UCSD-AML1 (cell line): Measurements from ENCODE around the gene CPT1A.

Source experiments
- DNase-seq: peaks from one replicate; lab custom pipeline; 2025; ENCODE audit not compliant: unreplicated experiment; lab: John Stamatoyannopoulos, UW

Gene CPT1A

DNA sequence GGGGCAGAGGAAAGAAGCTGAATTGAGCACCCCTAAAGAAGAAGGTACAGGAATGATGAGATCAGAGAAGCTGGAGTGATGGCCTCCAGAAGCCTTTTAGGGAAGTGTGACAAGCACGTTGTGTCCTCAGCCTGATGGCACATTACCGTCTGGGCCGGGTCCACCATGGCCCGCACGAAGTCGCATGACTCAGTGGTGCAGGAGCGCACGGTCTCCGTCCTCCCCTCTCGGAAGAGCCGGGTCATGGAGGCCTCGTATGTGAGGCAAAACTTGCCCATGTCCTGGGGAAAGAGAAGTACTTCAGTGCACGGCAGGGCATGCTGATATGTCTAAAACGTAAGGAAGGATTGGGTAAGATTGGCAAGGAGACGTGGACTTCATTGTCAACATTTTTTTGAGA, 79.2 kb downstream of the CPT1A start:
- DNase-seq, result no peak

DNA sequence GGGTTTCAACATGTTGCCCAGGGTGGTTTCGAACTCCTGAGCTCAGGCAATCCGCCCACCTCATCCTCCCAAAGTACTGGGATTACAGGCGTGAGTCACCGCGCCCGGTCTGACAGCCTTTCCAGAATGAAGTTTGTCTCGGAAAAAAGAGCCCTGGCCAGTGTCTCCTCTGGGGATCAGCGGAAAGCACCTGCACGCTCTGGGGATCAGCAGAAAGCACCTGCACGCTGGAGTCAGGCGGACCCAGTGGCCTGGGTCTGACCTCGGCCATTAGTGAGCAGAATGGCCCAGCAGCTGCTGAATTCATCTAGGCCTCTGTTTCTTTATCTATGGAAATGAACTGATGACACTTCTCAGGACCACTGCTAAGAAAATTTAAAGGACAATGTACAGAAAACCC, 79.9 kb downstream of the CPT1A start:
- no peak for DNase-seq

DNA sequence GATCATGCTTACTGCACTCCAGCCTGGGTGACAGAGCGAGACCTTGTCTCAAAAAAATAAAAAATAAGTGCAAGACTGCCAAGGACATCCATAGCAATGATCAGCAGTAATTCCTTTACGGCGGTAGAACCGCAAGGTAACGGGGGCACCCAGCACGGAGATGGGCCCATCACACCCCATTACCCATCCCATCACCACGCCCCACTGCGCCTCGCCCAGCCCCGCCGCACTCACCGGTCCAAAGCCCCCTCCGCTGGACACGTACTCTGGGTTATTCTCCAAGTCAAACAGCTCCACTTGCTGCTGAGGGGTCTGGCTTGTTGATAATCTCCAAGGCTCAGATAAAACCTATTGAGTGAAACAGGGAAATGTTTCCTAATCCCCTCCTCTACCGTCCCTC, 81.7 kb downstream of the CPT1A start:
- DNase-seq, result no peak

DNA sequence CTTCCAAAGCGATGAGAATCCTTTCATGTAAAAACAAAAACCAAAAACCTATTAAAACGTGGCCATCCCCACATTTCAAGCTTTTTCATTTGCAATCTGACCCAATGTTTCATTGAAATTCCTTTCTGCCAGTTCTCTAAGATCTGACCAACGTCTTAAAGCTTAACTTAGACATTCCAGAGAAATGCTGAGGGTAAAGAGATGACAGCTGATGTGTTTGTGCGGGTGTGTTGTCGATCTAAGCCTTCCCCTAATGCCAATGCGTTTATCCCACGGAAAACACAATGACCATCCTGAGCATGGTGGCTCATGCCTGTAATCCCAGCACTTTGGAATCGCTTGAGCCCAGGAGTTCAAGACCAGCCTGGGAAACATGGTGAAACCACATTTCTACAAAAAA, 84.0 kb downstream of the CPT1A start:
- DNase-seq, result no peak

DNA sequence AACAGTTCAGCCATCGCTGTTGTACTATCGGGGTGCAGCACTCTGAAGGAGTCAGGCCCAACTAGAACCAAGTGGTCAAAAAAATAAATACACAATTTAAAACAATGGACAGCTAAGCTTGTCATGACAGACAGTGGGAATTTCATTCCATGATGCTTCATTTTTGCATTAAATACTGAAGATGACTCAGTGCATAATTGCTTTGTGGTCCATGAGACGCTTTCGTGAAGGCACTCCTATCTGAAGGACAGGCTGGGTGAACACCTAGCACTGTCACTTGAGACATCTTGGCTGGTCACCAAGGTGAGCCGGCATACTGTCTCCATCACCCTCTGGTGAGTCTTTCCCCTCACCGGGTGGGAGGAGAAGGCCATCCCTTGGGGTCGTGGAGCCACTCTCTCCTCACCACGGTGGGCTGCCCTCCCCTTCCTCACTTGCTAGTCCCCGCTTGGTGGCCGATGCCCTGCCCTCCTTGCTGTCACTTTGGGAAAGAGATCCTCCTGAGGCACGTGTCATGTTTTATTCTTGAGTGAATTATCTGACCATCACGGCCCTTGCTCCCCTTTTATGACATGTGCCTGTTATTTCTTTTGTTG, 85.4 kb downstream of the CPT1A start:
- DNase-seq, result no peak

DNA sequence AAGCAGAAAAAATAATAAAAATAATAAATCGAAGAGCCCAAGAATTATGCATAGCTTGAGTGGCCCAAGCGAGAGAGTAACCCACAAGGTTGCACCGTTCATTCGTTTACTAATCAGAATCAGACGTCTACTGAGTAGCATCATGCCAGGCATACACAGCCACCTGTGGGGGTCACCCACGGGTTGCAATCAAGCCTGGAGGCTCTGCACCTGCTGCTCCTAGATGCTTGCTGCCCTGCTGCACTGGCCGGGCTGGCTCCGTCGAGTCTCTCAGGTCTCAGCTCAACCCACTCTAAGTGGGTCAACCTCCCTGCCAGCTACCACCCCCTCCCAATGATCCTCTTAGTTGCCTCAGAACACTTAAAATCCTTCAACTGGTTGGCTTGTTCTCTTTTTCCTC, 88.4 kb downstream of the CPT1A start:
- DNase-seq, result no peak

DNA sequence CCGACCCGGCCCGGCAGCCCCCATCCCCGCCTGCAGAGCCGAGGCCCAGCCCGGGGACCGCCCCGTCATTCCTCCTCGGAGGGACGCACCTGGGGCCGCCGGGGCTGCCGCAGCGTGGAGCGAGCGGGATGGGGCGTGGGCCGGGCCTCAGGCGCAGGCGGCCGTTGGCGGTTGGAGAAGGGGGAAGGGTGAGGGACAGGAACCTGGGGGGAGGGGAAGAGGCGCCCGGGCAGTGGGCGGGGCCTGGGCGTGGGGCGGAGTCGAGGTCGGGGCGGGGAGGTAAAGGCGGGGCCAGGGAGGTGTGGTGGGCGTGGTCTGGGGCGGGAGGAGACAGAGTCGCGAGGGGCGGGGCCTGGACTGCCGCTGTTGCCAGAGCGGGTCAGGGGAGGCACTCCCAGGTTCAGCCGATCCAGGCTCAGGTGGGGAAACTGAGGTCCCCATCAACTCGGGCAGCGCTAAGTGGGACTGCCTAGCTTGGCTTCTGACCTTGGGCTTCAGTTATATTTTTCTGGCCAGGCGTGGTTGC, 90.3 kb downstream of the CPT1A start, which contains the start of gene TESMIN:
TSS of gene TESMIN (minus strand) at position 190 of the 526 bp plus-strand sequence. CDS start 860 bp downstream, outside the sequence.
- peak; percentile 93 for DNase-seq

DNA sequence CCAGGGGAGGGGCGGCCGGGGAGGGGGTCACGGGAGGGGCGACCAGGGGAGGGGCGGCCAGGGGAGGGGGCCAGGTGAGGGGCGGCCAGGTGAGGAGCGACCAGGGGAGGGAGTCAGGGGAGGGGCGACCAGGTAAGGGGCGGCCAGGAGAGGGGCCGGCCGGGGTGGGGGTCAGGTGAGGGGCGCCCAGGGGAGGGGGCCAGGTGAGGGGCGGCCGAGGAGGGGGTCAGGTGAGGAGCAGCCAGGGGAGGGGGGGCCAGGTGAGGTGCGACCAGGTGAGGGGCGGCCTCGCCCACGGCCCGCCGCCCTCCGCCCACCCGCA, 90.8 kb downstream of the CPT1A start:
- no peak for DNase-seq

DNA sequence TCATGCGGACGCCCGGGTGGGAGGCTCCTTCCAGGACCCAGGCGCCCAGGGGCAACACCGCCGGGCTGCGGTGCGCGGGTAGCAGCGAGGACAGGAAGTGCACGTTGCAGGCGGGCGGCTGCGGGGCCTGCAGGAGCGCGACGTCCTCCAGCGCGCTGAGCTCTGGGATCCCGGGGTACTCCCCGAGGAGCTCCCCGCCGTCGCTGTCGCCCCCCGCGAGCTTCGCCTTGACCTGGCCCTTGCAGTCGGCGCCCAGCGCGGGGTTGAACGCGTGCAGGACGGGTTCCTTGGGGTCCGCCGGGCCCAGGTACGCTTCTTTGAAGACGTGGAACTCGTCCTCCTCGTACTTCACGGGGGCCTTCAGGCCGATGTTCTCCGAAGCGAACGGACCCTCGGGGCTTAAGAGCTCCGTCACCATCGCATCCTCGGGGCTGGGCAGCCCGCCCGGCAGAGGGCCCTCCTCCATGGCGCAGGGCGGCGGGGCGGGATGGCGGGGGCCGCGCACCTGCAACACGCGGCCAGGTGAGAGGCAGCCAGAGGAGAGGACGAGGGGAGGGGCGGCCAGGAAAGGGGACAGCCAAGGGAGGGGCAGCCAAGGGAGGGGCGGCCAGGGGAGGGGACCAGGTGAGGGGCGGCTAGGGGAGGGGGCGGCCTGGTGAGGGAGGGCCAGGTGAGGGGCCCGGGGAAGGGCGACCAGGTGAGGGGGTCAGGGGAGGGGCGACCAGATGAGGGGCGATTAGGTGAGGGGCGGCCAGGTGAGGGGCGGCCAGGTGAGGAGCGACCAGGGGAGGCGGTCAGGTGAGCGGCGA, 91.3 kb downstream of the CPT1A start:
- DNase-seq, result no peak

DNA sequence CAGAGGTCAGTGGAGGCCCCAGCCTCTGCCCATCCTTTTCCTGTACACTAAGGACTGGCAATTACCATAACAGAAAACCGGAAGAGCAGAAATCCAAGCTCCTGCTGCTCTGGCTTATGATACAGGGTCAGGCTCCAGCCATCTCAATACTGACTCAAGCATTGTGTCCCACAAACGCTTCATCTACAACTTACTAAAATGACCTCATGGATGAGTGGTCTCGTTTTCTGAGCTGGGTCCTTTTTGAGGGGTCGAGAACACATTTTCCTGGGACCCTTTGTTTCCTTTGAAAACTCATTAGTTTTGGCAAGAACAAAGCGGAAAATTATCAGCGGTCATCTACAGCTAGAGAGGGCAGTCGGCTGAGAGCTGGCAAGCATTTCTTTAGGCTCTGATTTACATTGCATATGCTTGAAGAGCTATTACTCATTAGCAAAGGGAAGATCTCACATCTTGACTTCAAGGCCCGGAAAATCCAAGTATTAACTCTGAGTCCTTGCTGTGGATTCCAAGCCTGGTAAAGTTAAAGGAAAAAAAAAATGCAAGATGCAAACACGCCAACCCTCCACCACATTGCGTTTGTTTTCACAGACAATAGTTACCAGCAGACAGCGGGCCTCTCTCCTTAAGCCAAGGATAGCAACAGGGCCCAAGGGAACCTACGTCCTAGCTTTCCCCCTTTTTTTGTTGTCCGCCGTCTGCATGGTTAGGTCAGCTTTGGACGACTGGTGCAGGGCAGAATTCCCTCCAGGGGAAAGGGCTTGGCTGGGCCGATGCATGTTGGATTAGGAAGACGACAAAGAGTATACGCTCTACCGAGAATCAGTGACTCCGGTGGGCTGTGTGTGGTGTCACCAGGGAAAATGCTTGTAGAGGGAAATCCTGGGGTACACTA, 92.2 kb downstream of the CPT1A start:
- DNase-seq, result no peak

DNA sequence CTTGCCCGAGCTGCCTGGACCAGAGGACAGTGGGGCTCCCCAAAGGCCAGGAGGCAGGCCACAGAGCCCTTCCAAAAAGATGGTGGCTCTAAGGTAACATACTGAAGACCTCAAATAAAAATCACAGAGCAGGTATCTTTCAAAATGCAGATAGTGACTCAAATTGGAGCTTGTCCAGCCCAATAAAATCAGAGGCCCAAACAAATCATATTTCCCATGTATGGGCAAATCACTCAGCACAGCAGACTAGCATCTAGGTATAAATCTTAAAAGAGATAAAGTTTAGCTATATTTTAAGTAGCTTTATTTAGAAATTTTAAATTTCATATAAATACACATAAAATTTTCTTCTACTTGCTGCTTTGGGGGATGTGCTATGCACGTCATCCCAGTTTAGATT, 93.7 kb downstream of the CPT1A start:
- no peak for DNase-seq

DNA sequence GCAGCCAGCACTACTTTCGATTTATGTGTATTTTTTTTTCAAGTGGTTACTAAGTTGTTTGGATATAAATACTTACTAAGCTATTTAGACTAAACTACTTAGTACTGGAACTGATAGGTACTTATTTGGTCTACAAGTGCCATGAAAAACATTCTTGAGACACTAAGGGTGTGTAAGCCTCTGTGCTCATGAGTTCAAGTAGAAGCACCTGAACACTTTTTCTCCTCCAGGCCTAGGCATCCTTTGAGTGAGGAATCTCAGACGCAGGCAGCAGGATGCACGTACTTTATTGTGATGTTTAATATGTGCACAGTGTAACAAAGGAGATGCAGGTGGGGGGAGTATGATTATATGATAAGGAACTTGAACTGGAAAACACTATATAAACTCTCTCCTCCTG, 98.2 kb downstream of the CPT1A start:
- DNase-seq, result no peak

DNA sequence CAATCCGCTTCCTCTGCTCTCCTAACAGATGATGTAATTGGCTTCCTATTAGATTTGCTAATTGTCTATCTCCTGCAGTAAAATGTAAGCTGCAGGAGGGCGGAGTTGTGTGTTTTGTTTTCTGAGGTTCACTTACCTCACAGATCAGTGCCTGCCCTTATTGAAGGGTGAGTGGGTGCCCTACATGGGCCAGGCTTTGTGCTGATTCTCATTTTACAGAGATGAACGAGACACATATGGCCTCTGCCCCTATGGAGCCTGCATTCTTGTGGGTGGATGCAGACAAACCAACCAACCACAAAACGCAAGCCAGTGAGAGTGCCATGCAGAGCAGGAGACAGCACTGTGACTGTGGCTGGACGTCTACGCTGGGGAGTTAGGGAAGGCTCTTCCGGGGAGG, 100.3 kb downstream of the CPT1A start:
- DNase-seq, result no peak

DNA sequence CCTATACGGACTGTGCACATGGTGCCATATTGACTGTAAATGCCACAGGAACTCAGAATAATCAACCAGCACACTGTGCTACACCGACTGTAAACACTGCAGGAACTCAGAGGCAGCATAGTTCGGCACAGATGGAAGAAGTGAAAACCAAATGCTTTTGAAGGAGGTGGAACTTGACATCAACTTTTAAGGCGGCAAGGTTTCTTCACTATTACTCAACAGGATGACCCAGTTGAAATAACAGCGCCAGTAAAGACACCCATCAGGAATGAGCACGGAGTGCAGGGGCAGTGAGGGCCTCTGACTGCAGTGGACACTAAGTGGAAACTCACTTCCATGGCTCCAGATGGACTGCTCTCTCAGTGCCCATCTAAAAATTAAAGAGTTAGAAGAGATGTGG, 106.1 kb downstream of the CPT1A start:
- no peak for DNase-seq

DNA sequence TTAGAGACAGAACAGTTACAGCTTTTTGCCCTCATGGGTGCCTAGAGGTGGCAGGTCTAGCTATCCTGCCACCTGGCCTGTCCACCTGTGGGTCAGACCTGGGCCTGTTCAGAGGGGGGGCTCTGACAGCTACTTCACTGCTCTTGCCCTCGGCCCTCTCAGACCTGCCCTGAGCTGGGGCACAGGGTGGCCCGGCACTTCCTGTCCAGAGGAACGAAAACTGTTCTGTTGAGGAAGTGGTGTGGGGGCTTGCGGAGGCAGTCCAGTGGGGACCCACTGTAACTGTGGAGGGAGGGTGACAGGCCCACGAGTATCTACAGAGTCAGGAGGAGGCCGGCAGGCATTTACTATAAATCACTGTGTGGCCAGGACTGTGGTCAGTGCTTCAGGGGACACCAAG, 106.6 kb downstream of the CPT1A start:
- DNase-seq, result no peak

DNA sequence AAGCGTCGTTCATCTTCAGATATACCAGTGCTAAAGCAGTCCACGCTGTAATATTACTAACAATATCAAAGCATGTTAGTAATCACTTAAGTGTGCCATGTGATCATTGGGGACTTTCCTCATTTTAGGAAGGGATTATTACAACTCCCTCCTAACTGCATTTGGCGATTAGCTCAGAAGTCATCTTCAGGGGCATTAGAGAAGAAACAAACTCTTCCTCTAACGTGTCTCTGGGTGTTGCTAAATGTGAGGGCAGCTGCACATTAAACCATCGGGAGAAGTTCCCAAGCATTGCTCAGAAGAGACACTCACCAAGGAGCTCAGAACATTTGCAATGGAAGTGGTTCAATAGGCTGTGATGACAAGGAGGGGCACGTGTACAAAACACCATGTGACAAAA, 107.6 kb downstream of the CPT1A start:
- DNase-seq, result no peak

DNA sequence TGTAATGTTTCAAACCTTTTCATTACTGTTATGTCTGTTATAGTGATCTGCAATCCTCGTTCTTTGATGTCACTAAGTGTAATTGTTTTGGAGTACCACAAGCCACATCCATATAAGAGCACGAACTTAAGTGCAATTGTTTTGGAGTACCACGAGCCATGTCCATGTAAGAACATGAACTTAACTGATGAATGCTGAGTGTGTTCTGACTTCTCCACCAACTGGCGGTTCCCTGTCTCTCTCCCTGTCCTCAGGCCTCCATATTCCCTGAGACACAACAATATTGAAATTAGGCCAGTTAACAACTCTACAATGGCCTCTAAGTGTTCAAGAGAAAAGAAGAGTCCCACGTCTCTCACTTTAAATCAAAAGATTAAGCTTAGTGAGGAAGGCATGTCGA, 113.9 kb downstream of the CPT1A start:
- DNase-seq, result no peak

DNA sequence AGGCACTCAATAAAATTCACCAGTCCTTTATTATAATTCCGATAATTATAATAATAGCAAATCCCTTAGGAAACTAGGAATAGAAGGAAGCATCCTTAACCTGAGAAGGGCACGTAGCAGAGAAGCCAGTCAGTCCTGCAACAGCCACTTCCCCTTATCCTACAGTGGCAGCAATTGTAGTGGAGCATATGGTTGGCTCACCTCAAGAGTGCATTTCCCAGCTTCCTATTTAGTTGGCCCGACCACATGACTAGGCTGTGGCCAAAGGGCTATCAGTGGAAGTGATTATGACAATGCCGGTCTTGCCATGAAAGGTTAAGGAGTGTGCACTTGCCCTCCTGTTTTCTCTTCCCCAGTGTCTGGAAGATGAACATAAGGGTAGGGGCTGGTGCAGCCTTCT, 117.4 kb downstream of the CPT1A start:
- DNase-seq, result peak; percentile 35

DNA sequence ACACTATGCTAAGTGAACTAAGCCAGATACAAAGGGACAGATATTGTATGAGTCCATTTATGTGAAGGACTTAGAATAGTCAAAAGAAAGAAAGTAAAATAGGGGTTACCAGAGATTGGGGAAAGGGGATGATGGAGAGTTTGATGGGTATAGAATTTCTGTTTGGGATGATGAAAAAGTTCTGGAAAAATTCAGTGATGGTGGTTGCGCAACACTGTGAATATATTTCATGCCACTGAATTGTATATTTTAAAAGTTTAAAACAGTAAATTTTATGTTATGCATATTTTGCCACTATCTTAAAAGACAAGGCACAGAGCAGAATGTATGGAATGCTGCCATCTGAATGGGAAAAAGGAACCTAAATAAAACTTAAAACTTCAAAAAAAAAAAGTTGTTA, 119.6 kb downstream of the CPT1A start:
- DNase-seq, result no peak

DNA sequence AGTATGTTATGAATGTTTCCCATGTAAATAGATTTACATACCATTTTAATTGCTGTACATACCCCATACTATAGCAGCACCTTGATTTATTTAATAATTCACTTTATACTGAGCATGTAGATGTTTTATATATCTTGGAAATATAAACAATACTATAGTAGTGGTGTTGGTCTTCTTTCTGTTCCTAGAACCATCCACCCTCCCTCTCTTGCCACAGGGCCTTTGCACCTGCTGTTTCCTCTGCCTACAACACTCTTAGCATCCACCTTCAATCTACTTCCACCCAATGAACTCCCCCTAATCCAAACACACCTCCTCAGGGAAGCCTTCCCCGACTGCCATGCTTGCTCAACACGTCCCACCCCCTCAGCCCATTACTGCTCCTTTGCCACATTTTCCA, 120.6 kb downstream of the CPT1A start:
- DNase-seq, result no peak

DNA sequence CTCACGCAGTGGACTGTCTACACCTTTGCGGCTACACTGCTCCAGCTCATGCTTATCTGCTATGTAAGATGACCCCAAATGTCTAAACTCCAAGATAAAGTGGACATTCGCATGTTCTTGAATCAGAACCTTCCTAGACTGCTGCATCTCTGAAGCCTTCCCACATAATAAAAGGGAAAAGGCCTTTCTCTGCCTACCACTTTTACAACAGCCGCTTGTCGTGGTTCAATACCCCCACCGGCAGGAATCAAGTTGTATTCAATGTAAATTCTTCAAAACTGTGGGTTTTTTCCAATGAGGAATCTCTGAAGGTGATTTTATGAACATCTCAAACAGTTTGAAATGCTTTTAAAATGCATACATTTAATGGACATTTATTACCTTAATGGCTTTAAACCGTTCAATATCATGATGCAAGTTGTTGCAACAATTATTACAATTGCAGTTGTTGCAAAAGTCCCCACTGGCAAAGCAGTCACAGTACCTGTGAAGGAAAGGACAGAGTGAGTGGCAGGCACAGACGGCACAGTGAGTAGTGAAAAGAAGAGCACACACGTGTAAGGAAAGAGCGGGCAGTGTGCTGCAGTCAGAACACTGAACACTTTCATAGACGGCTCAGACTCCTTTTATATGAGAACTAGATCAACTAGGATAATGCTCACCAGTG, 126.1 kb downstream of the CPT1A start:
- DNase-seq, result no peak
